H1 (cell line): ENCODE data around the gene HIPK2. TPM values are rescaled to one million over a fixed set of nuclear protein-coding genes. Genes with fewer than 3 reads are reported as not detected.

Experiments
- CTCF ChIA-PET: fragments of 300-600 bp; sonication (Branson Sonifier 250); formaldehyde crosslinking; loops from one replicate; lab custom pipeline; 2021; ENCODE audit not compliant: partially characterized antibody; lab: Charles Lee
- POLR2A ChIA-PET: fragments of 300-600 bp; sonication (Branson Sonifier 250); formaldehyde crosslinking; loops from one replicate; lab custom pipeline; 2021; ENCODE audit warnings: inconsistent platforms; ENCODE audit not compliant: partially characterized antibody; lab: Charles Lee
- DNase-seq, 2 experiments: peaks; one replicate each; pipeline versions ENCODE4 v3.0.0 to v3.0.0-alpha.2; 2010 to 2022; ENCODE audit warnings: low spot score in 2 of 2, low read depth in 1 of 2, mixed read lengths in 1 of 2
- FAIRE-seq: peaks from 2 replicates; lab custom pipeline; 2011; peaks lifted over from hg19 to GRCh38; lab: Jason Lieb, UNC
- H2AFZ ChIP-seq: 2 replicates; pipeline ENCODE4 v1.8.1; 2012; ENCODE audit warnings: low read length, inconsistent platforms
- H2AK5ac ChIP-seq: 2 replicates; pipeline ENCODE4 v1.6.1; 2013; ENCODE audit warnings: low read depth, low read length
- H2BK120ac ChIP-seq: replicated peaks from 2 replicates; pipeline ENCODE3; 2013; ENCODE audit warnings: low read depth, low read length, inconsistent platforms
- H2BK12ac ChIP-seq: 2 replicates; pipeline ENCODE4 v1.6.1; 2013; ENCODE audit warnings: low read depth, low read length
- H2BK15ac ChIP-seq: 2 replicates; pipeline ENCODE4 v1.6.1; 2013; ENCODE audit warnings: low read length
- H2BK20ac ChIP-seq: 2 replicates; pipeline ENCODE4 v1.6.1; 2013; ENCODE audit warnings: low read length
- H2BK5ac ChIP-seq: 2 replicates; pipeline ENCODE4 v1.6.1; 2013; ENCODE audit warnings: low read depth, low read length
- H3K14ac ChIP-seq: 2 replicates; pipeline ENCODE4 v1.6.1; 2013; ENCODE audit warnings: inconsistent platforms; ENCODE audit not compliant: insufficient read length
- H3K18ac ChIP-seq: 2 replicates; pipeline ENCODE4 v1.6.1; 2013; ENCODE audit warnings: low read length; ENCODE audit errors: extremely low read depth
- H3K23ac ChIP-seq: 2 replicates; pipeline ENCODE4 v1.6.1; 2013; ENCODE audit warnings: inconsistent platforms; ENCODE audit not compliant: insufficient read length
- H3K23me2 ChIP-seq: 2 replicates; pipeline ENCODE4 v1.6.1; 2013; ENCODE audit warnings: low read depth, low read length
- H3K27ac ChIP-seq: 2 replicates; pipeline ENCODE4 v1.6.1; 2011; ENCODE audit warnings: low read depth, low read length, inconsistent platforms
- H3K27me3 ChIP-seq, 4 experiments: replicated peaks in 1 of 4; 1 replicate in 1 of 4; 2 replicates in 3 of 4; pipeline versions ENCODE4 v1.6.1 to v1.8.1; 2011 to 2013; ENCODE audit warnings: low read length in 3 of 4, mild to moderate bottlenecking in 3 of 4, inconsistent platforms in 2 of 4, mixed read lengths in 2 of 4, moderate library complexity in 1 of 4; ENCODE audit not compliant: control insufficient read depth in 3 of 4, insufficient read depth in 3 of 4; ENCODE audit errors: extremely low read depth in 1 of 4
- H3K36me3 ChIP-seq, 4 experiments: 2 replicates each; pipeline versions ENCODE4 v1.6.1 to v1.8.1; 2011 to 2013; ENCODE audit warnings: mild to moderate bottlenecking in 4 of 4, low read length in 3 of 4, moderate library complexity in 2 of 4, control low read depth in 1 of 4, inconsistent platforms in 1 of 4; ENCODE audit not compliant: insufficient read depth in 4 of 4, control insufficient read depth in 2 of 4
- H3K4ac ChIP-seq: replicated peaks from 2 replicates; pipeline ENCODE3; 2013; ENCODE audit warnings: low read length, low read depth, mixed read lengths, inconsistent platforms; ENCODE audit not compliant: insufficient read length
- H3K4me1 ChIP-seq, 4 experiments: replicated peaks in 1 of 4; 1 replicate in 1 of 4; 2 replicates in 3 of 4; pipeline versions ENCODE4 v1.6.1 to v1.8.1; 2011 to 2013; ENCODE audit warnings: low read length in 3 of 4, inconsistent platforms in 2 of 4, mixed read lengths in 1 of 4; ENCODE audit not compliant: insufficient read depth in 4 of 4, control insufficient read depth in 3 of 4
- H3K4me2 ChIP-seq, 2 experiments: 2 replicates each; pipeline versions ENCODE4 v1.6.1 to v1.8.1; 2011 to 2013; ENCODE audit warnings: low read depth in 2 of 2, low read length in 2 of 2, control low read depth in 1 of 2, inconsistent platforms in 1 of 2, mild to moderate bottlenecking in 1 of 2; ENCODE audit not compliant: insufficient read depth in 1 of 2
- H3K4me3 ChIP-seq, 4 experiments: fragments of 200-600, 300-600 bp in 1 of 4; sonication (generic), shearing (Covaris generic), sonication (Bioruptor Twin) in 1 of 4; 2 replicates each; pipeline versions ENCODE4 v1.5.1 to v1.8.1; 2011 to 2016; ENCODE audit warnings: low read length in 4 of 4, low read depth in 3 of 4, control low read depth in 2 of 4, inconsistent platforms in 2 of 4, mild to moderate bottlenecking in 2 of 4, mixed read lengths in 1 of 4, moderate library complexity in 1 of 4; ENCODE audit not compliant: insufficient read depth in 2 of 4; ENCODE audit errors: extremely low read depth in 1 of 4
- H3K56ac ChIP-seq: replicated peaks from 2 replicates; pipeline ENCODE3; 2013; ENCODE audit warnings: low read depth, mild to moderate bottlenecking, mixed read lengths, low read length, inconsistent platforms; ENCODE audit not compliant: insufficient read length
- H3K79me1 ChIP-seq: 2 replicates; pipeline ENCODE4 v1.6.1; 2013; ENCODE audit warnings: low read depth, low read length, control low read depth
- H3K79me2 ChIP-seq, 2 experiments: 2 replicates each; pipeline versions ENCODE4 v1.6.1 to v1.8.1; 2012 to 2013; ENCODE audit warnings: low read length in 2 of 2, mild to moderate bottlenecking in 2 of 2, inconsistent platforms in 1 of 2; ENCODE audit not compliant: insufficient read depth in 2 of 2, control insufficient read depth in 1 of 2
- H3K9ac ChIP-seq, 4 experiments: replicated peaks in 1 of 4; 1 replicate in 1 of 4; 2 replicates in 3 of 4; pipeline versions ENCODE4 v1.6.1 to v1.8.1; 2011 to 2013; ENCODE audit warnings: low read depth in 3 of 4, low read length in 3 of 4, control low read depth in 2 of 4, mild to moderate bottlenecking in 2 of 4, moderate library complexity in 2 of 4, inconsistent platforms in 1 of 4; ENCODE audit errors: extremely low read depth in 1 of 4
- H3K9me3 ChIP-seq, 2 experiments: 2 replicates each; pipeline versions ENCODE4 v1.6.1 to v1.8.1; 2012 to 2013; ENCODE audit warnings: mild to moderate bottlenecking in 2 of 2, moderate library complexity in 2 of 2, control low read depth in 1 of 2, inconsistent platforms in 1 of 2, low read depth in 1 of 2, low read length in 1 of 2, mixed read lengths in 1 of 2; ENCODE audit not compliant: insufficient read depth in 2 of 2
- H4K20me1 ChIP-seq, 2 experiments: replicated peaks in 1 of 2; 2 replicates each; pipeline versions ENCODE3 to v1.8.1; 2011 to 2013; ENCODE audit warnings: inconsistent platforms in 2 of 2, low read length in 2 of 2, mild to moderate bottlenecking in 1 of 2; ENCODE audit not compliant: insufficient read depth in 2 of 2, control insufficient read depth in 1 of 2
- H4K5ac ChIP-seq: 2 replicates; pipeline ENCODE4 v1.6.1; 2013; ENCODE audit warnings: low read length, low read depth, mixed read lengths, inconsistent platforms; ENCODE audit not compliant: insufficient read length
- H4K8ac ChIP-seq: 2 replicates; pipeline ENCODE4 v1.8.0; 2013; ENCODE audit warnings: mild to moderate bottlenecking, moderate library complexity, low read length, inconsistent platforms; ENCODE audit not compliant: insufficient read depth; ENCODE audit errors: extremely low read depth
- H4K91ac ChIP-seq: replicated peaks from 2 replicates; pipeline ENCODE3; 2013; ENCODE audit warnings: low read length, mixed read lengths, inconsistent platforms; ENCODE audit not compliant: insufficient read length
- ASH2L ChIP-seq: fragments of 200-600, 300-600 bp; sonication (generic); IDR thresholded peaks from one replicate; pipeline ENCODE4 v1.7.1; 2017; ENCODE audit warnings: low read length
- CEBPB ChIP-seq: IDR thresholded peaks from 2 replicates; pipeline ENCODE4 v1.6.1; 2012; ENCODE audit warnings: low read depth, low read length
- CHD1 ChIP-seq: IDR thresholded peaks from 2 replicates; pipeline ENCODE4 v1.6.1; 2012; ENCODE audit warnings: low read depth, low read length, improper control_type of control experiment
- CTCF ChIP-seq, 3 experiments: IDR thresholded peaks; 1 replicate in 2 of 3; 2 replicates in 1 of 3; pipeline versions ENCODE4 v1.5.1 to v1.6.1; 2011; ENCODE audit warnings: low read length in 3 of 3, mild to moderate bottlenecking in 3 of 3, inconsistent platforms in 2 of 3, low read depth in 1 of 3, moderate library complexity in 1 of 3; ENCODE audit not compliant: insufficient read depth in 1 of 3; ENCODE audit errors: control extremely low read depth in 1 of 3
- HDAC6 ChIP-seq: IDR thresholded peaks from one replicate; pipeline ENCODE4 v1.7.1; 2012; ENCODE audit warnings: low read depth, mild to moderate bottlenecking, inconsistent platforms, low read length, moderate library complexity
- JUND ChIP-seq: IDR thresholded peaks from 2 replicates; pipeline ENCODE4 v1.6.1; 2011; ENCODE audit warnings: mild to moderate bottlenecking, improper control_type of control experiment, low read length
- POLR2AphosphoS5 ChIP-seq: IDR thresholded peaks from 2 replicates; pipeline ENCODE4 v1.6.1; 2011; ENCODE audit warnings: low read depth, low read length
- POU5F1 ChIP-seq: IDR thresholded peaks from 2 replicates; pipeline ENCODE4 v1.6.1; 2011; ENCODE audit warnings: low read depth, mild to moderate bottlenecking, low read length, moderate library complexity
- SAP30 ChIP-seq: fragments of 300-600 bp; sonication (generic); IDR thresholded peaks from 2 replicates; pipeline ENCODE4 v1.7.1; 2012; ENCODE audit warnings: low read length, moderate library complexity, mild to moderate bottlenecking, inconsistent platforms; ENCODE audit not compliant: insufficient read depth, insufficient replicate concordance
- SIRT6 ChIP-seq: IDR thresholded peaks from one replicate; pipeline ENCODE4 v1.7.1; 2012; ENCODE audit warnings: low read length, inconsistent platforms
- WGBS, 2 experiments: shearing (Covaris generic) in 1 of 2; methylation state at CpG; one replicate each; pipeline versions ENCODE4 v1.1.6 to v1.1.7; 2013 to 2015; ENCODE audit warnings: low lambda C conversion rate in 2 of 2, mixed read lengths in 2 of 2, inconsistent platforms in 1 of 2, low coverage in 1 of 2, missing lambda C conversion rate in 1 of 2; ENCODE audit not compliant: insufficient replicate concordance in 2 of 2, insufficient coverage in 1 of 2, insufficient read length in 1 of 2; ENCODE audit errors: extremely low coverage in 1 of 2, missing lambda C conversion rate in 1 of 2; 5-methylcytosine and 5-hydroxymethylcytosine counted together
- polyA plus RNA-seq, 7 experiments: library from polyadenylated mRNA; depleted of rRNA in 3 of 7; stranded (reverse) in 5 of 7; unstranded in 2 of 7; fragments of >200 nt in 5 of 7; fragments of 200-250 nt in 2 of 7; gene quantifications; 1 replicate in 5 of 7; 2 replicates in 1 of 7; 4 replicates in 1 of 7; pipeline versions ENCODE4 v1.2.1 to v1.2.3, GENCODE V29; 2011 to 2013; ENCODE audit warnings: missing spikeins in 2 of 7, mixed read lengths in 2 of 7
- total RNA-seq: library from RNA; stranded (reverse); fragmentation: NEBNext Ultra II Directional; extraction: Animal tissue kit (Norgen Biotek cat#: 25700); gene quantifications from 2 replicates; pipeline ENCODE4 v1.2.1, GENCODE V29; 2021
- TF ChIP-seq, protein P1 (sequence below): IDR thresholded peaks from 2 replicates; pipeline ENCODE4 v1.6.1; 2012; ENCODE audit warnings: inconsistent platforms

HIPK2 gene
- total and polyA plus RNA-seq, 2 of the 8 experiments (the other 6 are each of a cell fraction or from before 2014, with no cell fraction given) = 8.3 to 24.3 TPM

- Histone ChIP-seq H2BK12ac (no peak overlapping the region), H2BK15ac (no peak overlapping the region), H3K27ac (no peak overlapping the region), H3K27me3 (no peaks in the 10 kb centered on the region), H2AFZ (no peak overlapping the region), H3K4me3 (no peak overlapping the region), H3K9me3 (no peaks in the 10 kb centered on the region), H2BK120ac (no peak overlapping the region), H3K79me2 (no peaks in the 10 kb centered on the region), H4K91ac (no peak overlapping the region), H3K4ac (no peak overlapping the region), H3K56ac (no peak overlapping the region), H3K23ac (no peak overlapping the region), H3K14ac (no peak overlapping the region), H2AK5ac (no peak overlapping the region; the same call in 1 of the 2 replicates), H3K79me1 (no peaks in the 10 kb centered on the region), H3K18ac (no peak overlapping the region), H4K5ac (no peak overlapping the region), H3K36me3 (no peaks in the 10 kb centered on the region), H3K23me2 (no peaks in the 10 kb centered on the region), H3K9ac (no peak overlapping the region), H4K20me1 (no peaks in the 10 kb centered on the region), H2BK20ac (no peak overlapping the region), H3K4me2 (no peak overlapping the region), H2BK5ac (no peak overlapping the region), H3K4me1 (no peaks in the 10 kb centered on the region; a peak in 2 of 7 replicates), H4K8ac (no peak overlapping the region)
- ChIA-PET POLR2A (no interaction called here), CTCF (interaction anchor here (0.6 to 7.6 kb wide), 12 partner anchors 10 to 1264 kb away, joined by 3 to 50 read pairs (median 4); no protein-coding TSS in a partner anchor)
- DNase-seq (no peak), FAIRE-seq (no peak)
- WGBS, 2 experiments = 83% methylated on average over 5 of the region's 5 CpGs; no CpG with 5 or more reads in 1 of the 2 experiments
- TF ChIP-seq JUND (no peak), SAP30 (no peak), CTCF (IDR thresholded peaks at IDR 0.05; ENCODE audit: control extremely low read depth in 1 of 3, insufficient read depth in 1 of 3, low read depth in 1 of 3, low read length in 3 of 3) (no peak), SIRT6 (no peak), CEBPB (no peak), HDAC6 (no peak), CHD1 (no peak), POLR2AphosphoS5 (no peak), ASH2L (no peak), POU5F1 (no peak)
- TF ChIP-seq, protein P1, sequence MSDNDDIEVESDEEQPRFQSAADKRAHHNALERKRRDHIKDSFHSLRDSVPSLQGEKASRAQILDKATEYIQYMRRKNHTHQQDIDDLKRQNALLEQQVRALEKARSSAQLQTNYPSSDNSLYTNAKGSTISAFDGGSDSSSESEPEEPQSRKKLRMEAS = no peak
Observed at GRCh38 chr7:139548302-139549028, 229.3 kb downstream of the HIPK2 start.
